ENCODE measurements around the gene PIGA. TPM values are rescaled to one million over a fixed set of nuclear protein-coding genes. Genes with fewer than 3 reads are reported as not detected.

The PIGA gene
- total and polyA plus RNA-seq, 10 of the 15 experiments (the other 5 are each of a cell fraction or from before 2014, with no cell fraction given): 4.9 to 24.1 (median 11.0) TPM

- TF ChIP-seq ZBTB4 (CRISPR knock-in tag; IDR thresholded peaks at IDR 0.05) (no peak), SMC3 (IDR thresholded peaks at IDR 0.05; ENCODE audit: borderline replicate concordance, low read length) (peak; percentile 29; the same call in 1 of the 2 replicates), ATF7 (IDR thresholded peaks at IDR 0.05; ENCODE audit: low read depth) (peak; percentile 27; the same call in 1 of the 2 replicates), CTCF (IDR thresholded peaks at IDR 0.05 in 2 of 3, conservative IDR thresholded peaks at IDR 0.05 in 1 of 3; ENCODE audit: control insufficient read depth in 2 of 3, extremely low read depth in 1 of 3, insufficient read depth in 1 of 3, low read depth in 3 of 3, low read length in 3 of 3) (peak; percentile 39 to 40 (median 40); a peak in 4 of 6 replicates), ZBTB33 (IDR thresholded peaks at IDR 0.05) (no peak), ZNF592 (IDR thresholded peaks at IDR 0.05) (no peak), ESRRA (IDR thresholded peaks at IDR 0.05; ENCODE audit: low read length) (no peak)
- TF ChIP-seq, protein P1, sequence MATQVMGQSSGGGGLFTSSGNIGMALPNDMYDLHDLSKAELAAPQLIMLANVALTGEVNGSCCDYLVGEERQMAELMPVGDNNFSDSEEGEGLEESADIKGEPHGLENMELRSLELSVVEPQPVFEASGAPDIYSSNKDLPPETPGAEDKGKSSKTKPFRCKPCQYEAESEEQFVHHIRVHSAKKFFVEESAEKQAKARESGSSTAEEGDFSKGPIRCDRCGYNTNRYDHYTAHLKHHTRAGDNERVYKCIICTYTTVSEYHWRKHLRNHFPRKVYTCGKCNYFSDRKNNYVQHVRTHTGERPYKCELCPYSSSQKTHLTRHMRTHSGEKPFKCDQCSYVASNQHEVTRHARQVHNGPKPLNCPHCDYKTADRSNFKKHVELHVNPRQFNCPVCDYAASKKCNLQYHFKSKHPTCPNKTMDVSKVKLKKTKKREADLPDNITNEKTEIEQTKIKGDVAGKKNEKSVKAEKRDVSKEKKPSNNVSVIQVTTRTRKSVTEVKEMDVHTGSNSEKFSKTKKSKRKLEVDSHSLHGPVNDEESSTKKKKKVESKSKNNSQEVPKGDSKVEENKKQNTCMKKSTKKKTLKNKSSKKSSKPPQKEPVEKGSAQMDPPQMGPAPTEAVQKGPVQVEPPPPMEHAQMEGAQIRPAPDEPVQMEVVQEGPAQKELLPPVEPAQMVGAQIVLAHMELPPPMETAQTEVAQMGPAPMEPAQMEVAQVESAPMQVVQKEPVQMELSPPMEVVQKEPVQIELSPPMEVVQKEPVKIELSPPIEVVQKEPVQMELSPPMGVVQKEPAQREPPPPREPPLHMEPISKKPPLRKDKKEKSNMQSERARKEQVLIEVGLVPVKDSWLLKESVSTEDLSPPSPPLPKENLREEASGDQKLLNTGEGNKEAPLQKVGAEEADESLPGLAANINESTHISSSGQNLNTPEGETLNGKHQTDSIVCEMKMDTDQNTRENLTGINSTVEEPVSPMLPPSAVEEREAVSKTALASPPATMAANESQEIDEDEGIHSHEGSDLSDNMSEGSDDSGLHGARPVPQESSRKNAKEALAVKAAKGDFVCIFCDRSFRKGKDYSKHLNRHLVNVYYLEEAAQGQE (IDR thresholded peaks at IDR 0.05; ENCODE audit: low read depth, low read length): no peak
- TF ChIP-seq, protein P2, sequence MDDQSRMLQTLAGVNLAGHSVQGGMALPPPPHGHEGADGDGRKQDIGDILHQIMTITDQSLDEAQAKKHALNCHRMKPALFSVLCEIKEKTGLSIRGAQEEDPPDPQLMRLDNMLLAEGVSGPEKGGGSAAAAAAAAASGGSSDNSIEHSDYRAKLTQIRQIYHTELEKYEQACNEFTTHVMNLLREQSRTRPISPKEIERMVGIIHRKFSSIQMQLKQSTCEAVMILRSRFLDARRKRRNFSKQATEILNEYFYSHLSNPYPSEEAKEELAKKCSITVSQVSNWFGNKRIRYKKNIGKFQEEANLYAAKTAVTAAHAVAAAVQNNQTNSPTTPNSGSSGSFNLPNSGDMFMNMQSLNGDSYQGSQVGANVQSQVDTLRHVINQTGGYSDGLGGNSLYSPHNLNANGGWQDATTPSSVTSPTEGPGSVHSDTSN (IDR thresholded peaks at IDR 0.05; ENCODE audit: insufficient replicate concordance, low read depth, low read length): no peak
Observed at GRCh38 chrX:15299941-15300851, 35.1 kb downstream of the PIGA start (continued).

Data from GM12878 (cell line).